ENCODE measurements around the gene RSPRY1.

RSPRY1 gene

DNA sequence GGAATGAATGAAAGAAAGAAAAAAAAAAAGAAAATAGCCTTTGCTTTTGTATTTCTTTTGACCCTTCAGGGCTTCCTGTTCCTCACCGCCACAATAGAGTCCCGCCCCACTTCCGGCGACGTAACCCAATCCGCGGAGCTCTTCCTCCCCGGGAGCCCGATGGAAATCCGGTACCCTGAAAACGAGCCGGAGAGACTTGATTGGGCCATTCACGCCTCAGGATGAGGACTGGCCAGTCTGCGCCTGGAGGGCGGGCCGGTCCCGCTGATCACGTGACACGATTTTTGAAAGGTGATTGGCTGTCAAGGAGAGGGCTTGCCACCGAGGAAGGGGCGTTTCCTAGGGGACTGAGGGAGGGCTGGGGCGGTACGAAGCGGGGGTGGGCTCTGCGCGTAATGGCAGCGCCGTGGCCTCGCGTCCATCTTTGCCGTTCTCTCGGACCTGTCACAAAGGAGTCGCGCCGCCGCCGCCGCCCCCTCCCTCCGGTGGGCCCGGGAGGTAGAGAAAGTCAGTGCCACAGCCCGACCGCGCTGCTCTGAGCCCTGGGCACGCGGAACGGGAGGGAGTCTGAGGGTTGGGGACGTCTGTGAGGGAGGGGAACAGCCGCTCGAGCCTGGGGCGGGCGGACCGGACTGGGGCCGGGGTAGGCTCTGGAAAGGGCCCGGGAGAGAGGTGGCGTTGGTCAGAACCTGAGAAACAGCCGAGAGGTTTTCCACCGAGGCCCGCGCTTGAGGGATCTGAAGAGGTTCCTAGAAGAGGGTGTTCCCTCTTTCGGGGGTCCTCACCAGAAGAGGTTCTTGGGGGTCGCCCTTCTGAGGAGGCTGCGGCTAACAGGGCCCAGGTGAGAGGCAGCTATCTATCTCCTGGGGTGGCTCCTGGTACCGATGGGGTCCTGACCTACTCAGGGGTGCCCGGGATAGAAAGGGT lies at the start of gene RSPRY1, which contains the start of gene PSME3IP1:
Gene RSPRY1, plus strand, starts transcription at position 385 of the 927 bp plus-strand sequence. CDS start 18,330 bp downstream, outside the sequence.
Gene PSME3IP1, minus strand, starts transcription at position 95 of the 927 bp plus-strand sequence. CDS start 12,185 bp downstream, outside the sequence.
- DNase-seq (ENCODE audit: low read depth), result peak; percentile 100

DNA sequence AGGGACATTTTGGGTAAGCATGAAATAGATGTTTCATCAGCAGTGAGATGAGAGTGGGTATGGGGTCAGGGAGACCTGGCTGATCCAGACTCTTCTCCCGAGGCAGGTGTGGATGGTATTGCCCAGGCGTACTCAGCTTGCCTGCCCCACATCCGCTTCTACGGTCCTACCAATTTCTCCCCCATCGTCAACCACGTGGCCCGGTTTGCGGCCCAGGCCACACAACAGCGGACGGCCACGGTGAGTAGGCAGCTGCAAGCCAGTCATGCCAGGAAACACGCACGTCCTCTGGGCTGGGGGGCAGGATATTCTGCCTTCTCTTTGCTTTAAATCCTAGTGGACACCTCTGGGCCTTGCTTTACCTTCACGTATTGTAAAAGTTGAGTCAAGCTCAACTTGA lies 49.1 kb upstream of the RSPRY1 start:
- DNase-seq (ENCODE audit: low read depth), result no peak

DNA sequence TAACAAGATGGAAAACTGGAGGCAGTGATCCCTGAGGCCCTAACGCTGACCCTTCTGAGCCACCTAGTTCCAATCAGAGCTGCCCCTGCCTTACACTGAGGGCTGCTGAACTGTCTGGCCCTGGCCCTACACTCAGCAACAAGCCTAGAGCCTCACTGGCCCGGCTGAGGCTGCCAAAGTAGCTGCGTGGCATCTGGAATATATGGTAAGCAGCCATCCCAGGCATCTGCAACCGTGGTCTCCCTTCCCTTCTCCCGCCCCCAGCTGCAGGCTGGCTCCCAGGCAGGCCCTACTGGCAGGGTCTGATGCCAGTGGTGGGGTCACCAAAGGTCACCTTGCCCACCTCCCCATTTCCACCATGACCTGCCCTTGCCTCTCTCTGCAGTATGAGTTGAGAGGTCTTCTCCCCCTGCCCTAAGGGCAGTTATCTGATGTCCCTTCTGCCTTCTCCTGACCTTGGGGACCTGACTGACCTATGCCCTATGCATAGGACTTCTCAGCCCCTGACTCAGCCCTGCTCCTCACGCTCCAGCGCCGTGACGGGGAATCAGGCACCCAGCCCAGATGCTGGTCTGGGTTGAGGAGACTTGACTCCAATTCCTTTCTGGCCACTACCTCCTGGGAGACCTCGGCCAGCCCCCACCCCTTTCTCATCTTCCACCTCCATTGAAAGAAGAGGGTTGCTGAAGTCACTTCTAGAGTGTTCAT lies 48.4 kb upstream of the RSPRY1 start:
- no peak for DNase-seq (ENCODE audit: low read depth)

DNA sequence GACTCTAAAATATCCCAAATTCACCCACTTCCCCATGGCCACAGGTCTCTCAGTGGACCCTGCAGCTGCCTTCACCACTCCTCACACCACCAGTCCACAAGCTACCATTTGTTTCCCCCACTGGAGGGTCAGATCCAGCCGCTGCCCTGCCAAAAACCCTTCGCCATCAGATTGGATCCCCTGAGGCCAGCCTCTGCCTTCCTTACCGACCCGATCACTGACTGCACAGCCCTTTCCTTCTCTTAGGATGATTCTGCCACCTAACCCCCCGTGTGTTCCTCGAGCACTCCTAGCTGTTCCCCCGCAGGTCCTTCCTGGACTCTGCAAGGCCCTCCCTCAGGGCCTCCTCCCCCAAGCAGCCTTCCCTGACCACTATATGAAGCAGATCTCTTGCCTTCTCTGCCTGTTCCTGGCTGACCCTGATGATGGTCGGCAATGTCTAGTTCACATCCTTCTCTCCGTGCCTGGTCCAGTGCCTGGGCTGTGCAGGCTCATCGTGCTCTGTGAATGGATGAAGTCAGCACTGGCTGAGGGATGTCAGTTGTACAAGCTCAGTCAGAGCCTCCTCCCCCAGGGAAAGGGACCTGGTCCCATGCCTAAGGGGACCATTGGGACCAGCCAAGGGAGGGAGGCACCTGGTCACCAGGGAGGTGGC lies 47.7 kb upstream of the RSPRY1 start:
- DNase-seq (ENCODE audit: low read depth), result no peak

DNA sequence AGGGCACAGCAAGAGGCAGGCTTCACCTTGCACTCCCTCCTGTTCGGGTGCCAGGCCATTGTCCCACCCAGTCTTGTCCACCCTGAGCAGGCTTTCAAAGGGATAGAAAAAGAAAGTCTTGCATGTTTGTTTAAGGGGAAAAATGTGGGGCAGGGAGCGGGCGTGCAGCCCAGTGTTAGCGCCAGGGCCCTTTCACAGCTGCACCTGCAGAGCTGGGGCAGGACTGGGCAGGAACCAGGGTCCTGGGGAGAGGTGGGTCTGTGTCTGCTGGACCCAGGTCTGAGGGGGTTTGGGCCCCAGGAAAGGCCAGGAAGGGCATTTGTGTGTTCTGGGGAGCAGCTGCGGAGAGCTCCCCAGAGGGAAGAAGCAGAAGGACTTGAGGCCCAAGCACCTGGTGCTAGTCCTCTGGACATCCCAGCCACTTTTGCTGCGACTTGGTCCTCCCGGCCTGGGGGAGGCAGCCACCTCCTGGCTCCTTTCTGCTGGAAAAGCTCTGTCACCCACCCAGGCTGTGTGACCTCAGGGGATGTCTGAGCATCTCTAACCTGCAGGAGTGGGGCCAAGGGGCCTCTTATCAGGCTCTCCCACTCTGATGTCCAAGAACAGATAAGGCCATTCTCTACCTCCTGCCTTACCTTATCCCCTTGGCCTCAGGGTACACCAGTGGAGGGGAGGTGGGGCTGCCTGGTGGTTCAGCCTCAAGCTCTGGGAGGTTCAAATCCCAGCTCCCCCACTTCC lies 45.0 kb upstream of the RSPRY1 start:
- no peak for DNase-seq (ENCODE audit: low read depth)

DNA sequence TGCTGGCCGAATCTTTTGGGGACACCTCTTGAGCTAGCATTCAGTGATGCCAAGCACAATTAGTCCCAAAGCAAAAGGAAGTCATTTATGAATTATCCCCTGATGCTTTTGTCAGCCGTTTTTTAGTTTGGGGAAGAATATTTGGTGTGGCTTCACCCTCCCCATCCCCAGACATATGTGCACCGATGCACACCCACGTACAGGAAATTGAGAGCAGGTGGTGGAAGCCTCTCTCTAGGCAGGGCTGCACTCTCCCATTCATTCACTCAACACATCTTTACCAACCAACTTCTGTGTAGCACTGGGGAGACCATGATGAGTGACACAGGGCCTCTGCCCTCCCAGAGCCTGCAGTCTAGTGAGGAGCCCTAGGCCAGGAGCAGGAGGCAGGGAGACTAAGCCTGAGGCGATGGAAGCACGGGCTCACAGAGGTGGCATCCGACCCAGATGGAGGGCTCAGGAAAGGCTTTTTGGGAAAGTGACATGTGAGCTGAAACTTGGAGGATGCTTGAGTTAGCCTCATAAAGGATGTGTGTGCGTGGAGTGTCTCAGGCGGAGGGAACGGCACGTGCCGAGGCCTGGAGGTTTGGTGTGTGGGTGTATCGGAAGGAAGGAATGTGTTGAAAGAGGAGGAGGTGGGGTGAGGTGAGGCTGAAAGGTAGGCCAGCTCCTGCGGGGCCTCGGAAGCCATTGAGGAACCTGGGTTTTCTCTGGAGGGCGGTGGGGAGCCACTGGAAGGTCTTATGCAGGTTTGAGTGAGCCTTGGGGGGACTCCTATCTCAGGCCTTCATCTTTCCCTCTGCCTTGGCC lies 44.1 kb upstream of the RSPRY1 start:
- DNase-seq (ENCODE audit: low read depth), result no peak

DNA sequence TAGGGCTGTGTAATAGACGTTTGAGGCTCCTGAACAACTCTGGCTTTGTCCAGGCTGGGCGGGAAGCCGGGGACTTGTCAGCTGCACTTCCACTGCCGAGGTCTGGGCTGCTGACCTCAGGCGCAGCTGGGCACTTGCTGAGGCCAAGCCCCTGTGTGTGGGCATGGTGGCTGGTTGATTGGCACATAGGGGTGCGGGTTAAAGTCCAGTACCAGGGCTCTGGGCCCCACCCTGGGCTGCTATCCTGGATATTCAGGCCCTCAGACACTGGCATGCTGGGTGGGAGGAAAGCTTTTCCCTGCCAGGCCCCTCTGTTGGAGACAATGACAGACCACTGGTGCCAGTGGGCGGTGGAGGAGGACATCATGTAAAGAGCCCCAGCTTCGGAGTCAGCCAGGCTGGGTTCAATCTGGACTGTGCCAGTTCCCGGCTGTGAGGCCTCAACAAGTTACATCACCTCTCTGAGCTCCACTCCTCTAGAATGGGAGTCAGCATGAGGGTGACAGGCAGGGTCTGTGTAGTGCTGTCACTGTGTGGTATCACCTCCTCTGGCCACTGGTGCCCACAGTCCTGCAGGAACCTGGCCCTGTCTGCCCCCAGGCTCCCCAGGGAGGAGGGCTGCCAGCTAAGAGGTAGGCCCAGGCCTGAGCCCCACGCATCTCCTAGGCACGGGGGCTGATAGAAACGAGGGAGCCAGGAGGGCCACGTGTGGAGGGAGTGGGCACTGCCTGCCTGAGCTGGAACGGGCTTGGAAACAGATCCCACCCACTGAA lies 42.8 kb upstream of the RSPRY1 start:
- no peak for DNase-seq (ENCODE audit: low read depth)

DNA sequence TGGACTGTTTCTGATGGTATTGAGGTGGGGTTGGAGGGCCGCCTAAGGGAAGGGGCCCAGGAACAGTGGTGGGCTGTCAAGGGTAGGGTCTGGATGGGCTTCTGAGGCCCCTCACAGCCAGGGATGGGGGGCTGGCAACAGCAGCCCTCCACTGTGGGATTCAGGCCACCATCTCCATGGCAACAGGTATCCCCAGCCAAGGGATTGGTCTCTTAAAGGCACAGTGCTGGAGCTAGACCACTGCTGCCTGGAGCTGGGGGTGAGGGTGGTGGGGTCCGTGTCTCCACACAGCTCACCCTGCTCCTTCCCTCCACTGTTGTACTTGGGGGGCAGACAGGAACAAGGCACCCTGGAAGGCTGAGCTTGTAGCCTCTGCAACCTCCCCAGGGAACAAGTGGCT lies 42.1 kb upstream of the RSPRY1 start:
- DNase-seq (ENCODE audit: low read depth), result no peak

DNA sequence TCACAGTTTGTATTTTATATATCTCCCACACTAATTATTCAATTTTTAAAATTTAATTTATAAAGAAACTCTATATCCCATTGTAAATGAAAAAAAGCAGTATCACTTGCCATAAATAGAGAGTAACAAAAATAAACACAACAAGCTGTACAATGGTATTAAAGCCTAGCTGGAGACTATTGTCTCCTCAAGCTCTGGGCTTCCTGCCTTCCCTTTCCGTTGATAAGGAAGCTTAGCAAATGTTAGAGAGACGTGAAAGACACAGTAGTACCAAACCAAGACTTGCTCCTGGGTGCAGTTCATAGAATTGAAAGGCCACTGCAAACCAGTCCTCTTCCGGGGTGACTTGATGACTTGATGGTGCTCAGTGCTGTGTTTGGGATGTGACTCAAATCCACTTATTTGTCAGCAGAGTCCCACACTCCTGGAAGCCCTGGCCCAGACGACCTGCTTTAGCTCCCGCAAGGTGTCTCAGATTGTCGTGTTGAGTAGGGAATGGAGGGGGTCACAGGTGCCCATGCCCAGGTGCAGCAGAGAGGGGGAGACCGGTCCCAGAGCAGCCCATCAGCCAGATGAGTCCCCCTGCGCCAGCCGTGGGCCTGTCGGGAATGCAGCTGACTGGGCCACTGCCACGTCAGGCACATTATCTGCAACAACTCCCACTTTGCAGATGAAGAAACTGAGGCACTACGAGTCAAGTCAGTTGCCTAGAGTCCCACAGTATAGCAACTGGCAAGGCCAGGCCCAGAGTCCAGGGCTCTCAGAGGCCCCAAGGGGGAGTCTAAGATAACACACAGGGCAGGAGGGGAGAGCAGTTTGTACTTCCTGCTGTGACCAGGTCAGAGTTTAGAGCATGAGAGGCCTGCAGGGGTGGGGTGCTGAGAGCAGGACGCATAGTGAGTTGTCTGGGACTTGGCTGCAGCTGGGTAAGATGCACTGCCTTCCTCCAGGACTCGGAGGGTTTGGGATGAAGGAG lies 40.8 kb upstream of the RSPRY1 start:
- DNase-seq (ENCODE audit: low read depth), result no peak

DNA sequence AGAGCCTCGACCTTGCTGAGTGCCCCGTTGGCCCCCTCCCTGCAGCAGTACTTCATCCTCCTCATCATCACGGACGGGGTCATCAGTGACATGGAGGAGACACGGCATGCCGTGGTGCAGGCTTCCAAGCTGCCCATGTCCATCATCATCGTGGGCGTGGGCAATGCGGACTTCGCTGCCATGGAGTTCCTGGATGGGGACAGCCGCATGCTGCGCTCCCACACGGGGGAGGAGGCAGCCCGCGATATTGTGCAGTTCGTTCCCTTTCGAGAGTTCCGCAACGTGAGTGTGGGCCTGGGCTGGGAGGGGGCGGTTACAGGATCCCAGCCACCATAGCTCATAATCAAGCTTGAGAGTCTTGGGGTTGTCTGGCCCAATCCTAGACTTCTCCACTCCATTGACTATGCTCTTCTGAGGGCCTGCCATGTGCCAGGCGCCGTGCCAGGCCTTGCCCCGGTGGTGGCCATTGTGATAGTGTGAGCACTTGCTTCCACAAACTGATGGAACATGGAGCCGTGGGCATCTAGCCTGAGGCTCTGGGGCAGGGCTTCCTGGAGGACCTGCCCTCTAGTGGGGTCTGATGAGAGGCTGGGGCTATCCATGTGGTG lies 40.0 kb upstream of the RSPRY1 start:
- no peak for DNase-seq (ENCODE audit: low read depth)

DNA sequence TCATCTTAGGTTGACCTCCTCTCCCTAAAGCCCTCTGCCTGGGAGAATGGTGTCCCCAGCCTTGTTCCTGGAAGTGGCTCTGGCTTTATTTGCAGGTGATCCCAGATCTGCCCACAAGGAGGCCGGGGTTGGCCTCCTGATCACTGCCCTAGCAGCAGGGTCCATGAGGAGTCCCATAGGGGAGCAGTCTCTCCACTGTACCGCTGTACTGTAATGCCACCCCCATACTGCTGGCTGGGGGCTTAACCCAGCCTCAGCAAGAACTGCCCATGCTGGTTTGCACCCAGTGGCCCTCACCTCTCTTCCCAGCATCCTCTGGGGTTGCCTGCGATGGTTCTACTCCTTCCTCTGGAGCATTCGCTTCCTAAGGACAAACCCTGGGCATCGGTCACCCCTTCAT lies 39.4 kb upstream of the RSPRY1 start:
- DNase-seq (ENCODE audit: low read depth), result peak; percentile 42

DNA sequence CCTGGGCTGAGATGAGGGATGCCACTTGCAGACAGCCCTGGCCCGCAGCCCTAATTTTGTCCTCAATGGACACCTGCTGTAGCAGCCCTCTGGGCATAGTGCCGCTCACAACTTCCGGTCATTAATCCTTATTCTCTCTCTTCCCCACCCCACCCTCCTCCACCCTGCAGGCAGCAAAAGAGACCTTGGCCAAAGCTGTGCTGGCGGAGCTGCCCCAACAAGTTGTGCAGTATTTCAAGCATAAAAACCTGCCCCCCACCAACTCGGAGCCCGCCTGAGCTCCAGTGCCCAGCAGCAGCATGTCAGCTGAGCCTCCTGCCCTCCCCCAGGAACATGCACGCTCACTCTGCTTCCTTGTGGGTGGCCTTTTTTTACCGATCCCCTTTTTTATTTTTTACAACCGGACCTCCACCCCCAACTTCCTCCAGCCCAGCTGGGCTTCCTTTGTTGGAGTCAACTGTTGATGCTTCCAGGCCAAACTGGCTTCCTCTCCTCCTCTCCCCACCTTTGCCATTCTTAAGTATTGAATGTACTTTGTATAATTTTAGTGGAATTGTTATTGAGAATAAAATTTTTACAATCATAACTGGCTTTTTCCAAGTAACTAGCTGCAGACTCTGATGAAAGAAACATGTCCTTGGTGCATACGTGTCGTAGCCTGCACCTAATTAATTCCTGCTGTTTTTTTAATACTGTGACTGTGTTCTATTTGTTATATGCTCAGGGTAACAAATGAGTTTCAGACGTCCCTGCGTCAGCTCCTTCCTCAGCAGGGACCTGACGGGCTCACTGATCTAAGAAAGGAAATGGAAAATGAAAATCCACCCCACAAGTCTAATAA lies 38.5 kb upstream of the RSPRY1 start:
- DNase-seq (ENCODE audit: low read depth), result no peak

DNA sequence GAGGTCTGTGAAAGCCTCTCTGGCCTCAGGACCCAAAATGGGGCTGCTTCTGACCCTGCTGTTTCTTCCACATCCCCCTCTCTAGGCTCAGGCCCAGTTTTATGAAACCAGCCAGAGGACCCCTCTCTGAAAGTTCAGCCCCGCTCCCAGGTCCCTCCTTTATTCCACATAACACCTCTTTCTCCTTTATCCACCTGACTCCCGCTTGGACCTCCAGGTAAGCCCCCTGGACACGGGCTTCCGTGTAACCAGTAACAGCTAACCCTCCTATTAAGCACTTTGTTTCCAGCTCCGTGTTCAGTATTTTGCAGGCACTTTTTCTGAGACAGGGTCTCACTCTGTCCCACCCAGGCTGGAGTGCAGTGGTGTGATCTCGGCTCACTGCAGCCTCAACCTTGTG lies 37.6 kb upstream of the RSPRY1 start:
- no peak for DNase-seq (ENCODE audit: low read depth)

DNA sequence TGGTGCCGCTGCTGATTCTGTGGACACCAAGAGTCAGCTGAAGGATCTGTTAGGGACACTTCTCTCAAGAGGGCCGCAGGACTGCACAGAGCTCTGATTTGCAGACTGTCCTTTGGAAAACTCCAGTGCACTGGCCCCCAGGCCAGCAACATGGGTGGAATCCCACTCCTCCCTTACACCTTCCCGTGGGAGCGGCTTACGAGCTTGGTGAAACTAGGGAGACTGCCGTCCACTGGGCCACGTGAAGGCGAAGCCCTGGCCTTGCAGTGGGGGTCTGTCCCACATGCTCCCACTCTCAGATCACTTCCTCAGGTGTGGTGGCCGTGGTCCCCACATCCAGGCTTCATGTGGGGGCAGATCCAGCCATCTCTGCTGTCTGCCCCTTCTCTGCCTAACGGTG lies 36.7 kb upstream of the RSPRY1 start:
- no peak for DNase-seq (ENCODE audit: low read depth)

DNA sequence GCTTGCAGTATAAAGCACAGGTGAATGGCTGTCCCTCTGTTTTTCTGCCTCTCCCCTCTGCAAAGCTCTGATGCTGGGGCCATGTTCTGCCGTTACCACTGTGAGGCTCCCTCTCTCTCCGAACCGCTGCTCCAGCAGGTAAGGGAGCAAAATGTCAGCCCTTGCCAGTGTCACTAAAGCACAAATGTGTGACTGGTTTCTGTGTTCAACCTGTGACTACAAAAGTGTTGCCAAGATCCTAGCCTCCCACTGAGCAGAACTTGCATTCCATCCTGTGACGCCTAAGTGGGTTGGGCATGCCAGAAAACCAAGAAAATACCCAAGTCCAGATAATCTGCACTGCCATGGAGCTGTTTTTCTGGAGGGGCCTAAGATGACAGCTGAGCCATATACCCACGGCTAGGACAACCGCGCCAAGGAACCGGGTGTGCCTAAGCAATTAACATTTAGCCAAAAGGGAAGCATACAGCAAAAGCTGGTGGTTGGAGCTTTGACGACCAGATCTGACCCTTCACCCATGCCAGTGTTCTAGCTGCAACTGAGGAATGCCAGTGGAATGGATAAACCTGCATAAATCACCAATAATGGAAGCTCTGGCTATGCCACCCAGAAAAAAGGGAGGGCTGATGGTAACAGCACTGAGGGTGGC lies 35.3 kb upstream of the RSPRY1 start:
- no peak for DNase-seq (ENCODE audit: low read depth)

DNA sequence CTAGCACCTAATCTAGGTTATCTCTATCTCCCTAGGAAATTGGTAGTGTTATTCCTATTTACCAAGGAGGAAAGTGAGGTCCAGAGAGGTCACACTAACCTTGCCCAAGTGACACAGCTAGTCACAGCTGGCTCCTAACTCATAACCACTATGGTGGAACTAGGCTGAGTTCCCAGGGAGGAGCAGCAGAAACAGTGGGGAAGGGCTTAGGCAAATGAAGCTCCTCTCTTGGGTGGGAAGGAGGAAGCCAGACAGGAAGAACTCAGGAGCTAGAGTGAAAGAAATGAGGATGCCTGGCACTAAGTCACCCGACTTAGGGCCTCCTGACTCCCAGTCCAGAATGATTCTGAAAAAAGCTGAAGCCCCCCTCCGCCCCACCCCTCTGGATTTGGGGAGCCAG lies 34.8 kb upstream of the RSPRY1 start:
- DNase-seq (ENCODE audit: low read depth), result no peak

Measured in ELR (cell line).